Transverse colon (tissue), 3 donors: ENCODE results near the gene TNPO1.

Experiments used
- POLR2A ChIP-seq: fragments of 450-650 bp; IDR thresholded peaks from one replicate; pipeline ENCODE4 v1.6.1; 2016; ENCODE audit warnings: antibody characterized with exemption, mild to moderate bottlenecking, moderate library complexity
- TF ChIP-seq, protein P1 (sequence below), 5 experiments: fragments of 200-600 bp in 3 of 5; fragments of 450-650 bp in 2 of 5; sonication (generic) in 3 of 5; IDR thresholded peaks; 1 replicate in 2 of 5; 2 replicates in 3 of 5; pipeline ENCODE4 v1.5.1; 2016 to 2017; ENCODE audit warnings: antibody characterized with exemption in 5 of 5, inconsistent platforms in 3 of 5, mild to moderate bottlenecking in 2 of 5, moderate library complexity in 1 of 5

DNA sequence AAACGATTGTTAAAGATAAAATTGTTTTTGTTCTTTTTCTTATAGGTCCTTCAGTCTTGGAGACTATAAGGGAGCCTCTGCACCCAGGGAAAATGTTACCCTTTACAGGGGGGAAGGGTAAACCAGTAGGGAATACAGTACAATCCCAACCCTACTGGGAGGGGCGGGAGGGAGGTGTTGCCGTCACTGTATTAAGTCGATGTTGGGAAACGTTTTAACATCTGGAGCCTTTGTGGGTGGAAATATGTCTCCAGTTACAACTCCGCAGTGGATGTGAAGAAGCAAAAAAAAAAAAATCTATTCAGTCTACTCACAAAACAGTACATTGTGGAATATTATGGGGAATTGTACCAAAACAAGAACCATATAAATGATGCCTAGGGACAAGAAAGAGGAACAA is 92.2 kb downstream of the TNPO1 start:
- TF ChIP-seq, protein P1, sequence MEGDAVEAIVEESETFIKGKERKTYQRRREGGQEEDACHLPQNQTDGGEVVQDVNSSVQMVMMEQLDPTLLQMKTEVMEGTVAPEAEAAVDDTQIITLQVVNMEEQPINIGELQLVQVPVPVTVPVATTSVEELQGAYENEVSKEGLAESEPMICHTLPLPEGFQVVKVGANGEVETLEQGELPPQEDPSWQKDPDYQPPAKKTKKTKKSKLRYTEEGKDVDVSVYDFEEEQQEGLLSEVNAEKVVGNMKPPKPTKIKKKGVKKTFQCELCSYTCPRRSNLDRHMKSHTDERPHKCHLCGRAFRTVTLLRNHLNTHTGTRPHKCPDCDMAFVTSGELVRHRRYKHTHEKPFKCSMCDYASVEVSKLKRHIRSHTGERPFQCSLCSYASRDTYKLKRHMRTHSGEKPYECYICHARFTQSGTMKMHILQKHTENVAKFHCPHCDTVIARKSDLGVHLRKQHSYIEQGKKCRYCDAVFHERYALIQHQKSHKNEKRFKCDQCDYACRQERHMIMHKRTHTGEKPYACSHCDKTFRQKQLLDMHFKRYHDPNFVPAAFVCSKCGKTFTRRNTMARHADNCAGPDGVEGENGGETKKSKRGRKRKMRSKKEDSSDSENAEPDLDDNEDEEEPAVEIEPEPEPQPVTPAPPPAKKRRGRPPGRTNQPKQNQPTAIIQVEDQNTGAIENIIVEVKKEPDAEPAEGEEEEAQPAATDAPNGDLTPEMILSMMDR (IDR thresholded peaks at IDR 0.05), result no peak
- no peak for TF ChIP-seq POLR2A
